HG03575 (cell line): ENCODE data around the gene DPH3.
A peak's percentile ranks its signal among the peaks of the same experiment; 100 is the strongest.
"Not testable (repeated sequence)": the region's sequence is repeated elsewhere in the genome, so short reads cannot be mapped to it uniquely, and the experiment has no call there.

Experiments
- ATAC-seq: cut with Tn5 transposase; IDR thresholded peaks from one replicate; pipeline ENCODE4 v1.9.1; 2021; ENCODE audit not compliant: unreplicated experiment, insufficient number of reproducible peaks, low FRiP score; ENCODE audit errors: extremely low read depth

Gene DPH3

DNA sequence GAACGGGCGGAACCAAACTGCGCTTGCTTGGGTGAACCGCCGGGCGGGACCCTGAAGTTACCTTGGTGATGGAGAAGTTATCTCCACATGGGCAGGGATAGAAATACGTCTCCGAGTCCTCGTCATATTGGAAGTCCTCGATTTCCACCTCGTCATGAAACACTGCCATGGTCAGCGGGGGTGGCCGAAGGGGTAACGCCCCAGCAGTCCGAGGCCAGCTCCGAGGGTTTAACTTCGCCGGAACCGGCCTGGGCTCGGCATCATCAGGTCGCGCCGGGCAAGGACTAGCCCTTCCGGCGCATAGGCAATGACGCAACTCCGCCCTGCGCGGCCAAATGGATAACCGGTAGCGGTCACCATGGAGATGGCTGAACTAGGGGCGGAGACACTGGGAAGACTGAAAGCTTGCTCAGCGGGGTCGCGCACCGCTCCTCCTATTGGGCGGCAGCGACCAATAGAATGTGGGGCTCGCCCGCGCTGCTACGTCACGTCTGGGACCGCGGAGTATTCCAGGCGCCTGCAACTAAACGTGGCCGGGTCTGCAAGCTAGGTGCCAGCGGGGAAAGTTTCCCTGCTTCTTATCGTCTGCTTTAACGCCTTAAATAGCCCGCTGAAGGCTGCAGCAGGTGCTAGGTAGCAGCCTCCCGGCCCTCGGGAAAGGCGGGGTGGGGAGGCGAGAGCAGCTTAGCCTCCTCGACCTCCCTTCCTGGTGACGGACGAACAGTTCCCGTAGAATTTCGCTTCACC lies at the start of gene DPH3, which contains the start of gene OXNAD1:
TSS of gene DPH3 (minus strand) at position 236 of the 747 bp plus-strand sequence. CDS start at position 169, 67 bp downstream.
TSS of gene OXNAD1 (plus strand) at position 505 of the 747 bp plus-strand sequence. CDS start 5,741 bp downstream, outside the sequence.
- ATAC-seq: peak; percentile 92

DNA sequence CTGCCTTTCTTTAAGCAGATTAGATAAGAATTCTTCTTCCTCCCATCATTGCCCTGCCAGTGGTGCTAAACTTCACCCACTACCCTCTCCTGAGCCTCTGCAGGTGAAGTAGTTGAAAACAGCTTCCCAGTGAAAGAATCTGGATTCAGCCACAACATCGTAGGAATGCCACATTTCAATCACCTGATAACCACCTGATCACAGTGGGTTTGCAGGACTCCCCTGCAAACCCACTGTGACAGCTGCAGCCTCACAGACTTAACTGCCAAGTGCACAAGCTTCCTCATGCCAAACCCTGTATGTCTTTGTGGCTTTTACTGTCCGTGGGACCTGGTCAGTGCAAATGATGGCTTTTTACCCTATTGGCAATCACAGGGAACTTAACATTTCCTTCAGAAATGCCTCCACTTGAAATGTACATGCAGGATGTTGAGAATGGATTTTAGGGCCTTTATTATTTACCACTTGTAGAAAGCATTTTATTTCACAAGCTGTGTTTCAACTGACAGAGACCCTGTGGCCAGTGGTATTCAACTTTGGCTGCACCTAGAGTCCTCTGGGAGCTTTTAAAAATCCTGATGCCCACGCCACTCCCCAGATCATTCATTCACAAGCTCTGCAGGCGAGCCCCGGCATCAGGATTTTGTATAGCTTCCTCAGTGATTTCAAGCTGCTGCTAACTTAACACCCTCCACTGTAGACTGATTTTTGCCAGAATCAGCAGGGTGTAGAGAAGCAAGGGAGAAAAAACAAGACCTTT lies 49.3 kb upstream of the DPH3 start:
- no peak for ATAC-seq

DNA sequence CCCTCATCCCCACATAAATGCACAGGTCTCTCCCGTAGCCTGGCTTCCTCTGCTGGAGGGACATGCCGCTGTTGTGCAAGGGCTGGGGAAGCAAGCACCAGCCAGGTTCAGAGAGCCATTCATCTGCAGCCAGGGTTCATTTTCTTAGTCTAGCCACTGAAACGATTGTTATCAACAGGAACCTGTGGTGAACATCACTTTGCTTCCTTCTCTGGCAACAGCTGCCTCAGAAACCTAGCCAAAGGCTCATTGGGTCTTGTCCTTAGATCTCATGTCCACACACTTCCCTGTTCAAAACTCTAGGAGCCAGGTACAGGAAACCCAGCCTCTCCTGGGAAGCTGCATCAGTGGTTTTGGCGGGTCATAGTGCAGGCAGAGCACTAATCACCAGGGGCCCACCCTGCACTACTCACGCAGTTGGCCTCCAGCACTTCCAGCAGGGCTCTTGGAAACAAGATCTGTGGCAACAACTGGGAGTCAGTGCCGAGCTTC lies 47.3 kb upstream of the DPH3 start:
- peak; percentile 38 for ATAC-seq

DNA sequence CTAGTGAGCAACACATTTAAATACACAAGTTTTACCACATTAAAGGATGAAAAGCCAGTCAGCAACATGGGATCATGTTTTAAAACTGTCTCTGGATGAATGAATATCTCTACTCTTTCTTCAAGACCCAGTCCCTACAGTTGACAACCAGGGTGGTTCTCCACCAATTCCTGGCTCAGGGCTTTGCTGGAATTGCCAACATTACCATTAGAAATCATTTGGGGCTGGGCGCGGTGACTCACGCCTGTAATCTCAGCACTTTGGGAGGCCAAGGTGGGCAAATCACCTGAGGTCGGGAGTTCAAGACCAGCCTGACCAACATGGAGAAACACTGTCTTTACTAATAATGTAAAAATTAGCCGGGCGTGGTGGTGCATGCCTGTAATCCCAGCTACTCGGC lies 45.7 kb upstream of the DPH3 start:
- not testable (repeated sequence) for ATAC-seq

DNA sequence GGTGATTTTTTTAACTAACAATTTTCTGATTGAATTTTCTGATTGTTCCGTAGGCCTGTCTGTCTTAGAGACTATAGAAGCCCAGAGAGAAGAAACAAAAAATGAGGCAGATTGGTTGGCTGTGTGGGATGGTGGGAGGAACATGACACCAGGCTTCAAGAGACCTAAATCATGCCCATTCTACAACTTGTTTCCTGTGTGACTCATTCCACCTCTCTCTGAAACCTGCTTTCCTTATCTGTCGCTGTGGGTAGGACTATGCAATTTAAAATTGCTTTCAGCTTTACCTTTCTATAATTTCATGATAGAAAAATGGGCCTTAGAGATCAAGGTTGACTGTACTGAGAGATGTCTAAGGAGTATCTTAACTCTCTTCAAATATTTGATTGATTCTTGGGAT lies 44.8 kb upstream of the DPH3 start:
- ATAC-seq: peak; percentile 92

DNA sequence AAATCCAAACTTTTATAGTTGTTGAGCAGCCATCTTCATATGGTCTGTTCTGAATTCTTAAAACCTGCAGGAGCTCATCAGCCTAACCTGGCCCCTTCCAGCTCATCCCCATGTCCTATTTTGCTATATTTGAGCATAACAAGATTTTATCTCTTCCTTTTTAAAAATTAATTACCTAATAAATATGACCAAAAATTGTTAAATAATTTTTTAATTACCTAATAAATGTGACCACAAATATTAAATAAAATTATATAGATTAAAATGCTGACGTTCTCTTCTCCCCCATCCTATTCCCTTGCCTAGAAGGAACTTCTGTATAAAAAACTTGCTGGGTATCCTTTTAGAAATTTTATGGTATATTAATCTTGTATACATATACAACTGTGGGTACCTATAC lies 44.0 kb upstream of the DPH3 start:
- no peak for ATAC-seq

DNA sequence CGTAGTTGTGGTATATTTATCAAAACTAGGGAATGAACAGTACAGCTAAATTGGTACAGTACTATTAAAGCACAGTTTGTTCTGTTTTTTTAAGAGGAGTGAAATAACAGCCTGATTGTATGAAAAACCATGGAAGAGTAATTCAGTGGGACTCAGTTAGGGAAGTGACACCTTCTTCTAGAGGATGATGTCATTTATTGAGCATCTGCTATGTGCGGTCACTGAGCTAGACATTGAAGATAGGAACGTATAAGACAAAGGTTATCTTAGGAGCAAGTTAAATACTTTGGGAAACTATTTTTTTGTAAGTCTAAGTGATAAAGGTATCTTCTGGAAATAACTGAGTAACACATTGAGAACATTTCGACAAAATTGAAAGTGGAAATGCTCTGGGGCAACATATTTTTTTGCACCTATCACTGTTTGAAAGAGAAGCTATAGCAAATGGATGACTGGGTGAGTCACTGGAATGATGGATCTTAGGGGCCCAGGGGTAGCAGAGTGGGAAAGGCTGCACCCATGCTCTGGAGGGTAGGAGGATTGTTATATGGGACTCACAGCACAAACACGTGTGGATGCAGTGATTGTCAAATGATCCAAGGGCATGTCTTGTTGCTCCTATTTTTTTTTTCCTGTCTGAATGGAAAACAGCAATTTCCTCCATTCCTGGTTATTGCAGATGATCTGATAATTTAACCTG lies 43.2 kb upstream of the DPH3 start:
- no peak for ATAC-seq

DNA sequence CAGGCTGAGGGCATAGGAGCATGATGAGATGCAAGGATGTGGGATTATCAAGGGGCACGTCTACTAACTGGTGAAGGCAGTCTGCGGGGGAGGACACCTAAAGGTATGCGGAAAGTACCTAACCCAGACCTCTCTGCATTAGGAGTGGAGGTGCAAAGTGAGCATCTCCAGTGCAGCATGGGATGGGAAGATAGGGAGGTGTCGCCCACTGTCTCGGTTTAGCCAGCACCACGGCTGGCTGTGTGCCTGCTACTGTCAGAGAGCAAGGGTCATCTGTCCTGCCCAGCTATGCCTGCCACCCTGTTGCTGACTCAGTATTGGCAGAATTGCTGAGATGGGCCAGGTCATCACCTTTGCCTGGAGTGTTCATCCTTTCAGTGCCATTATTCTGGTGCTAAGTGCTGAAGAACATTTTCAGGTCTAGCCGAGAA lies 40.4 kb upstream of the DPH3 start:
- ATAC-seq: no peak

DNA sequence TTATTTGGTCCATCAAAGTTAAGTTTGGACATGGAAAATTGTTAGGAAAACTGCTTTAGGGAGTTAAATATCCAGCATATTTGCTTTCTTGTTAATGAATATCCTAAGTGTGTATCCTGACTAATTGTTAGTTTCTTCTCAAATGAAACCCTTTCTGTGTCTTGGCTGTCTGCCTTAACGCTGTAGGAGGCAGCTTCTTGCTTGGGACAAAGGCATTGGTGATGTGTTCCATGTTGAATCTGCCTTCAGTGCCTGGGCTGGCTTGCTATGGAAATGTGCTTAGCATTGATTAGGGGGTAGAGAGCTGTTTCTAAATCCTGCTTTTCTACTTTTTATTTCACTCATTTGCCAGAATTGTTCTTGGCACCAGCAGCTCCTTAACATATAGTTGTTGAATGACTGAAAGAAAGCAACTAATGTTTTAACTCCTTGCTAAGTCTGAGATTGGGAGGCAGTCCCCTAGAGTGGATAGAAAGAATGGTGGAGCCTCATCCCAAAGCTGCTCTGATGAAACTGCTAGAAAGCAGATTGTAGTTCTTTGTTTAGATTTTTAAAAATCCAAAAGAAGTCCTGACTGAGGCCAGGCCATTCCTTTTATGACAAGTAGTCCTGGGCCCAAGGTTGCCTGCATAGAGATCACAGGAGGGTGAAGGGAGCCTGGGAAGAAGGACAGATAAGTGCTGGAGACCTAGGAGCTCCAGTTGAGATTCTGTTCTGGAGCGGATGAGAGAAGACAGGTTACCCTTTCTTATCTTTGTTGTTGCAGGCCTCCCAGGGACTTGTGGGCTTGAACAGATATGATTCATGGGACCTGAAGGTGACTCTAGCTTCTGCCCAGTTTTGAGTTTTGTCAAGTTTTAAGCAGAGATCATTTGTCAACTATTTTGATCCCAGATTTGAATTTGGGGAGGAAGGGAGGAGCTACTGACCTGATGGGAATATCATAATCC lies 39.6 kb upstream of the DPH3 start:
- ATAC-seq: no peak

DNA sequence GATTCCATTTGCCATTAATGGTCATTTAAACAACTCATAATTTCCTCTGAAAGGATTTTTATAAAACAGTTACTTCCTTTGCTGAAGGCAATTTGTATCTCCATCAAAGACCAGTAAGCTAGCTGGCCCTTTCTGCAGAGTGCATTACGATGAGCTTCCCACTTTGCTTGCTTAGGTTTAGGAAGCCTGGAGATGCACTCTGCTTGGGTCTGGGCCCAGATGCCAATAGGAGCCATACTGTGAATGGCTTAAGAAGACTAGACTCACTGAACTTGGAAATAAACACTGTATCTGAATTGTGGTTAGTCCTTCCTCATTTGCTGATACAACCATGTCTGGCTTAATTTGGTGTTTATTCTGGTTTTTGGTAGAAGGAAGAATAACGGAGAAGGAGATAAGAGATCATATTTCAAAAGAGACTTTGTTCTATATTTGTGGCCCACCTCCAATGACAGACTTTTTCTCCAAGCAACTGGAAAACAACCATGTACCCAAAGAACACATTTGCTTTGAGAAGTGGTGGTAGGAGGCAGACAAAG lies 38.4 kb upstream of the DPH3 start:
- ATAC-seq: no peak

DNA sequence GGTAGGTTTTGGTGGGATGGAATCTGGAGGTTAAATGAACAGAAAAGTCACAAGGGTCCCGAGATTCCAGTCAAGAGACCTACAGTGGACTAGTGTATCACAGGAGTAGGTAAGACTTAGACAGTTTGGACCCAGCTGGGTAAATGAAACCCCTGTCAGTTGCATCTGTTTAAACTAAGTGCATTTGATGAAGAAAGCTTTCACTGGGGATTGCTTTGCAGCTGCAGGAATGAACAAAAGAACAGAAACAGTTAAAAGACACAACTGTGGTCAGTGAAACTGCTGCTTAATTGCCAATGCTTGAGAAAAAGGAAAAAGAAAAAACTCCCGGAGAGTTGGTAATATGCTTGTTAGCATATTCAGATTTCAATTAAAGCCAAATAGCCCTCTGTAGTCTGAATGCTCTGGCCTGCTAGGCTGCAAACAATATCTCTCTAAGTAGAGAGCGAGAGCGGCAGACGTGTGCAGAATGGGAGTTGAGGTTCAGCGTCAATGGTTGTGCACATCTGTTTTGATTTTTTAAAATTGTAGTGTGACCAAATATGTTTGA lies 37.4 kb upstream of the DPH3 start:
- ATAC-seq: no peak

DNA sequence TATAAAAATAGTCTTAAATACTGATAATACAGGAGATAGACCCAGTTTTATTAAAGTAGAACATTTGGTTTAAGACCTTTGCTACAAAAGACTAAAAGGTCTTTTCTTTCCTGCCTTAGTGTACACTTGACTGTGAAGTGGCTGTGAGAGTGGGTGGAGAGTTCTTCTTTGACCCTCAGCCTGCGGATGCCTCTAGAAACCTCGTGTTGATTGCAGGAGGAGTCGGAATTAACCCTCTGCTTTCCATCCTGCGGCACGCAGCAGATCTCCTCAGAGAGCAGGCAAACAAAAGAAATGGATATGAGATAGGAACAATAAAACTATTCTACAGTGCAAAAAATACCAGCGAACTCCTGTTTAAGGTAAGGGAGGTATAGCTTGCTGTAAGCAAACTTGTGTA lies 36.8 kb upstream of the DPH3 start:
- no peak for ATAC-seq

DNA sequence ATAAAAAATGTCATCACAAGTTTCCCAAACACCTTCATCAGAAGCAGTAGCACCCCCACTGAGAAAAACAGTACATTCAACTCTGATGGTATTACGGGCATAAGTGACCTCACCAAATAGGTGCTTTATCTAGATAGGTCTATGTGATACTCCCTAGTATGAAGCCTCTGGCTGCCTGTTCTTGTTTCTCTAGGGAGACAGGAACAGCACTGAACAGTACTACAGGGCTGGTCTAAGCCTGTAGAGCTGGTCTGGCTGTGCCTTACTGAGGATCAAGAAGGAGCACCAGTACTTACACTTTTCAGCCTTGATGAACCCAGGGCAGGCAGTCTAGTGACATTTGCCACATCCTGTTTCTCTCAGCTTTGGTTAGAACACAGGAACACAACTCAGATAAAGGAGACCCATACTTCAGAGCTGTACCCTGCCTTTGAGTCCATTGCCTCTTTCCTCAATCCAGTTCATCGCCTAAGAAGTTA lies 36.2 kb upstream of the DPH3 start:
- ATAC-seq: no peak

DNA sequence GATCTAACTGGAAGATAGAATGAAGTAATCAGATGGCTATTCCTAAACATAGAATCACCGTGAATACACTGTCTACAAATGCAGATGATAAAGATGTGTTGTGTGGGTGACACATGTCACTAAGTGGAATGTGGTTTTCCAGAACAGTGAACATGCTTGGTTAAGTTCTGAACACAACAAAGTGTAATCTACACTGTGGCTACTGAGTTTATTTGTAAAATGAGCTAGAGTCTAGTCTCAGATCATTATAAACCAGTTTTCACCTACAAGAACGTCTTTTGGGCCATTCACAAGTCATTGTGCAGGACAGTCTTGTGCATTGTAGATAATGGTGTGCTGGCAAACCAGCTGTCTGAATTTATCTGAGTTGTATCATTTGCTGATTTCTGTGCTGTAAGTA lies 35.6 kb upstream of the DPH3 start:
- peak; percentile 40 for ATAC-seq

DNA sequence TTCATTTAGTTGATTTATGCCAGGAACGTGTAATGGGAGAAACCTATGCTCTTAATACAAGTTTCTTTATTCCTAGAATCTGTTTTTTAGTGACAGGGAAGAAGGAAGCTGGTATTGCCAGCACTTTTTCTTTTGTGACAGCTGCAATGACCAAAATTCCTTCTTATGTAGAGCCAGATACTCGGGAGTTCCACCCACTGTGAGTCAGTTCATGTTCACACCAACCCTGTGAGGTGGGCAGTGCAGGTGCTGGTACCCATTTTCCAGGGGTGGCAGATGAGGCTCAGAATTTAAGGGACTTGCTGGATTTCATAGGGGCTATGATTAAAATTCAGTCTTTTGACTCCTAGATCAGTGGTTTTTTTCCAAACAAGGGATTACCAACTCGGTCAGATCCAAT lies 35.0 kb upstream of the DPH3 start:
- ATAC-seq: no peak

DNA sequence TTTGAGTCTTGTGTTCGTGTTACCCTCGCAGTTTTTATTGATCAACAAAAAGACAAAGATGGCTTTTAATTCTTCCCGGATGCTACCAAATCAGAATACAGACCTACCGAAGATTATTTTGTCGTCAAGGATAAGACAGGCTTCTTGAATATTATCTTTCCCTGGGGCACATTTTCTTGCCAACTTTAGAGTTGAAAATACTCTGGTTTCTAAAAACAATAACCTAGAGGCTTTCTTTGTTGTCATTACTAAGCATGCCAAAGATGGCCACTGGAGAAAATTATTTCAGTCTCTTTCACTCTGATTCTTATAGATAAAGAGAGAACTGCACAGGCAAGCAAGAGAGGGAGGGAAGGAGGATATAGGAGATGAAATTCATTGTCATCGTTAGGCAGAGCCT lies 34.1 kb upstream of the DPH3 start:
- ATAC-seq: no peak

DNA sequence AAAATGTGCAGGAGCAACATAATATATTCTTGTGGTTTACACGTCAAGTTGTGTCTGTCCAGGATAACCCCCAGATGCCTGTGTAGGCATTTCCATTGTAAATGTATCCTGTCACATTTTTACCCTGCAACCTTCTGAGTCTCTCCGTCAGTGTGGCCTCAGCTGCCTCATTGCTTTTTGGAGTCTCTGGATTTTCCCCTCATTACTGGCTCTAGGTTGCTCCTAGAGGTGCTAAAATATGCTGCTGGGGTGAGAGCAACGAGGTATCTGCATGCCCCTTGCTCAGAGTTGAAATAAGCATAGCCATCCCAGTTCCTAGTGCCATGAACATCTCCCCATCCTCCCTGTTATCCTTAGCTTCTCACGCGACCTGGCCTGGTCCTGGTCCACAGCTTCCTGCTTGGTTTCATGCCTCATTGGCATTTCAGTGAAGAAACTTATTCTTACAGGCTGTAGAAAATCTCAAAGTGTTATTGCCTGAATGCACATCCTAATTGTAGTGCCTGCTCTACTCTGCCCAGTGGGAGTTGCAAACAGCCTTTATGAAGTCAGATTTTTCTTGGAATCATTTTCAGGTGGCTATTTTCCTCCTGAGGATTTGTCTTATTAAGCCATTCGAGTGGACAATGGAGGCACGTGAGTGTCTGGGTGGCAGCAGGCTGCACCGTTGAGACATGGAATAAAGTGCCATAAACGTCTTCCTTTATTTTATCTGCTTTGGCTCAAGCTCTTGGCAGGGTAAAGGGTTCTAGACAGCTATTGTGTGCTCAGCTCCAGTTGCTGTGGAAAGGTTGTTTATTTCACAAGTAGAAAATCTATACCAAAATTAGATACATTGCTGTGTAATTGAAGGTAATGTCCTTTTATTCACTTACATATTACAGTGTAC lies 33.5 kb upstream of the DPH3 start:
- no peak for ATAC-seq
